GM19238 (cell line): Measurements from ENCODE around the gene TIA1.
"Not testable (repeated sequence)": the region's sequence is repeated elsewhere in the genome, so short reads cannot be mapped to it uniquely, and the experiment has no call there.

Experiments
- DNase-seq: peaks from one replicate; pipeline ENCODE4 v3.0.0; 2011; ENCODE audit warnings: low spot score; ENCODE audit not compliant: insufficient read length

TIA1 gene

DNA sequence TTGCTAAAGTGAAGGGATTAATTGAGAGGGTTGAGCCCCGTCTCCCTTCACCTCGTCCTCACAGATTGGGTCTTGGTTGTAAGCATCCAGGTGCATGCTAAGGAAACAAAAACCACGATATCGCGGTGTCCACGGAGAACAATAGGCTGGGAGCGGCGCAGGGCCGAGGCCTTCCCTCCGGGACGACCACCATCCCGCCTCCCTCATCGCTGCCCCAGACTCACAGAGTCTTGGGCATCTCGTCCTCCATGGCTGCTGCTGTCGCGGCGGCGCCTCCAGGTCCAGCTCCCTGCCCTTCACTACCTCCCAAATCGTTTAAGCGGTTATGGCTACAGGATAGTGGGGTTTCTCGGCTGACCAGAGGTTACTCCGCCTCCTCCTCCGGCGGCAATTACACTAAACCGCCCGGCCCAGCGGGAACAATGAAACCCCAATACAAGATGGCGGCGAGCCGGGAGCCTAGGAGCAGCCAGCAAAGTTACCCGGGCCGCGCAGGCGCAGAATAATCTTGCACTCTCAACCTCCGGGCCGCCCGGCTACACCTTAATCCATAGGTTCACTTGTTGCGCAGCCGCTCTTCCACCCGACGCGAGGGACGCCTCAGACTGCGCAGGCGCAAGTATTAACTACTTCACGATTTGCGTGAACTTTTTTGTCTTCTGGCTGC, at the start of gene TIA1:
TIA1 (minus strand) TSS at position 448 of the 667 bp plus-strand sequence; CDS start at position 250, 198 bp downstream.
- peak; percentile 92 for DNase-seq

- not testable (repeated sequence) for DNase-seq
Observed at GRCh38 chr2:70297828-70298227, 49.4 kb upstream of the TIA1 start.

GRCh38 chr2:70283500-70284191, 35.2 kb upstream of the TIA1 start:
- no peak for DNase-seq

- DNase-seq: no peak
Observed at GRCh38 chr2:70282439-70282838, 34.0 kb upstream of the TIA1 start.

DNA sequence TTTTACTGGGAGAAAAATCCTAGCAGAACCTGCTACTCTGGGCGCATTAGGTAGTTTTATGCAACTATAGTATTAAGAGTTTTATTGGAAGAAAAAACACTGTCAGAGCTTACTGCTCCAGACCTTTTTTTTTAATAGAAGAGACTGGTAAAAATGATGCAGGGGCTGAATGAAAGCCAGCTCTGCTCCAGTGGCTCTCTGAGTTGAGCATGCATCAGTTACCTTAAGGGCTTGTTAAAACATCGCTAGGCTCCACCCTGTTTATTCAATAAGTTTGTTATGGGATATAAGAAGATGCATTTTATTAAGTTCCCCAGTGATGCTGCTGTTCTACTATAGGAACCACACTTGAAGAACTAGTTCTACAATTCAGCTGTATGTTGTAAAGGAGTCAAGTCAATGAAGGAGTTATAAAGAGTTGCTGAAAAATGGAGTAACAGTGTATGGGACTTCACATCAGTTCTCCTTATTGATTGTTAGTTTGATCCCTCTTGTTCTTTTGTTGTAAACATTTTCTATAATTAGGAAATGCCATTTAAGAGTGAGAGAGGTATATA, 31.9 kb upstream of the TIA1 start:
- no peak for DNase-seq

DNA sequence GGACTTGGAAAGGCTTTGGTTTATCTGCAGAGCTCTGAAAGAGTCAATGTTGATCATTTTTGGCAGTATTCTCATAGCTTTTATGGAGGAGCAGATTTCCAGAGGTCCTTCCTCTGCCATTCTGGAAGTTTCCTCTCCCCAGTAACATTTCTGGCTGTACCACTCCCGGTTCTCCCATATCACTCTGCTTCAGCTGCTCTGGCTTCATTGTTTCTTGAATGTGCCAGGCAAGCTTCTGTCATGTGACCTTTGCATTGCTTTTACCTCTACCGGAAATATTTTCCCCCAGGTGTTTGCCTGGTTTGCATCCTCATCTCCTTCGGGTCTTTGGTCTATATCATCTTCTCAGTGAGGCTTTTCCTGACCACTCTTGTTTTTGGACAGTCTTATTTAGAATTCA, 21.9 kb upstream of the TIA1 start:
- DNase-seq: no peak

DNA sequence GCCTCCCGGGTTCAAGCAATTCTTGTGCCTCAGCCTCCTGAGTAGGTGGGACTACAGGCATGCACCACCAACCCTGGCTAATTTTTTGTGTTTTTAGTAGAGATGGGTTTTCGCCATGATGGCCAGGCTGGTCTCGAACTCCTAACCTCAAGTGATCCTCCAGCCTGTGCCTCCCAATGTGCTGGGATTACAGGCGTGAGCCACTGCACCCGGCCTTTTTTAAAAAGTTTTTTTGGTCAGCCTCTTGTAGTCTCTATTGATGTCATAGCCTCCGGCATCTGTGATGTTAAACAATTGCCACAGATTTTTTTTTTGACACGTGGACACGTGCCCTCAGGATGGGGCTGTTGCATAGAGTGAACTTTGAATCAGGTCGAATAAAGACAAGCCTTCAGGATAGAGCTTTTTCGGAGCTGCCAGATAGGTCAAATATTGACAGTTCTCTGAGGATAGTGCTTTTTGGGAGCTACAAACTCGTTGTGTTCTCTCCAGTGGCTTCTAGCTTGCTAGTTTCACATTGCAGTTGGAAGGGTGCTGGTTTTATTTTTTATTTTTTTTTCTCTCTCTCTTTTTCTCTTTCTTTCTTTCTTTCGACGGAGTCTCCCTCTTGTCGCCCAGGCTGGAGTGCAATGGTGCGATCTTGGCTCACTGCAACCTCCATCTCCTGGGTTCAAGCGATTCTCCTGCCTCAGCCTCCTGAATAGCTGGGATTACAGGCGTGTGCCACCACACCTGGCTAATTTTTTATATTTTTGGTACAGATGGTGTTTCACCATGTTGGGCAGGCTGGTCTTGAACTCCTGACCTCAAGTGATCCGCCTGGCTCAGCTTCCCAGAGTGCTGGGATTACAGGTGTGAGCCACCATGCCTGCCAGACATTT, 21.2 kb upstream of the TIA1 start:
- DNase-seq: not testable (repeated sequence)

DNA sequence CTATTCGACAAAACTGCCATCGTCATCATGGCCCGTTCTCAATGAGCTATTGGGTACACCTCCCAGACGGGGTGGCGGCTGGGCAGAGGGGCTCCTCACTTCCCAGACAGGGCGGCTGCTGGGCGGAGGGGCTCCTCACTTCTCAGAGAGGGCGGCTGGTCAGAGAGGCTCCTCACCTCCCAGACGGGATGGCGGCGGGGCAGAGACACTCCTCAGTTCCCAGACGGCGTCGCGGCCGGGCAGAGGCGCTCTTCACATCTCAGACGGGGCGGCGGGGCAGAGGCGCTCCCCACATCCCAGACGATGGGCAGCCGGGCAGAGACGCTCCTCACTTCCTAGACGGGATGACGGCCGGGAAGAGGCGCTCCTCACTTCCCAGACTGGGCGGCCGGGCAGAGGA, 18.5 kb upstream of the TIA1 start:
- DNase-seq: not testable (repeated sequence)

GRCh38 chr2:70261501-70261900, 13.1 kb upstream of the TIA1 start:
- DNase-seq: no peak

DNA sequence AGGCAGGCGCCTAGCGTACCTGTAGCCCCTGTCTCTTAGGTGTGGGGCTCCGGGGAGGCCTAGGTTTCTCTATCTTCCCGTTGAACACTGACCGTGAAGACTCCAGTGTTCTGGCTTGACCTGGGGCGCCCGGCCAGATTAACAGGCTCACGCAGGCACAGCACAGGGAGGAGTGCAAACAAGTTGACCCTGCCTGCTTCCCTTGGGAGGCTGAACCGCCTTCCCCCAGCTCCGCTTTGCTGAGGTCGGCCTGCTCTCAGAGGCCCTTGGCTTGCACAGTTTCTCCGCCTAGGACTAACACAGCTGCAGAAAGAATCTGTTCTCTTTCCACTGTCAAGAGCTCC, 10.1 kb upstream of the TIA1 start:
- no peak for DNase-seq

DNA sequence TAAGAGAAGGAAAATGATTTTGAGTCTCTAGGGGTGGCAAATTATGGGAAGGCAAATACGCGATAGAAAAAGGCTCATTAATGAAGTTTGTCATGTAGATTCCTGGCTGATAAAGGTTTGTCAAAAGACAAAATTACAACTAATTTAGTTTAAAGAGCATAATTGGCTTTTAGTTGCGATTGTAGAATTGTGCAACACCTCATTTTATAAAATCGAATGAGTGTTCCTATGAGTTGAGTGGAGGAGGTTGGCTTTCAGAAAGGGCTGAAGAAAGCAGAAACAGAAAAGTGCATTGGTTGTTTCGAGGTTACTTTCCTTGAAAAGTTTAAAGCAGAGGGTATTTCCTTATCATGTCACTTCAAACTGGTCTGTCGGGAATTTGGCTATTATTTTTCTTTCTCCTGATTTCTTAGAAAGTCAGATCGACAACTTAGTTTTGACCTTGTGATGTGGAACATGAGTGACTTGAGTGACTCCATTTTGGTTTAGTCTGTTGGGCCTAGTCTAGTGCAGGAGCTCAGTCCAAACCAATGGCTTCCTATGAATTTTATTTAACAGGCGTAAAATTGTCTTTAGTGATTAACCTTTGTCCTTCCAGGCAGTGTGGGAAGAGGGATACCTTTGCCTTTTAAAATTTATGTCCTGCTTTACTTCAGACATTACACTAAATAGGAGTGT, 7.3 kb upstream of the TIA1 start:
- DNase-seq: no peak

DNA sequence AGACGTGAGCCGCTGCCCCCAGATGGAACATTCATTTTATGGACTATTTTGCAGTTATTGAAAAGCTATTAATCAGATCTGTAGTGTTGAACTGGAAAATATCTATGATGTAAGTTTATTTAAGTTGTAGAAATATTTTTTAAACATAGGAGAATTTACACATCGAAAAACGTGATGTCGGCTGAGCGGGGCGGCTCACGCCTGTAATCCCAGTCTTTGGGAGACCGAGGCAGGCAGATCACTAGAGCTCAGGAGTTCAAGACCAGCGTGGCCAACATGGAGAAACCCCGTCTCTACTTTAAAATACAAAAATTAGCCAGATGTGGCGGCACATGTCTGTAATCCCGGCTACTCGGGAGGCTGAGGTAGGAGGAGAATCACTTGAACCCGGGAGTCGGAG, 2.0 kb upstream of the TIA1 start:
- no peak for DNase-seq

DNA sequence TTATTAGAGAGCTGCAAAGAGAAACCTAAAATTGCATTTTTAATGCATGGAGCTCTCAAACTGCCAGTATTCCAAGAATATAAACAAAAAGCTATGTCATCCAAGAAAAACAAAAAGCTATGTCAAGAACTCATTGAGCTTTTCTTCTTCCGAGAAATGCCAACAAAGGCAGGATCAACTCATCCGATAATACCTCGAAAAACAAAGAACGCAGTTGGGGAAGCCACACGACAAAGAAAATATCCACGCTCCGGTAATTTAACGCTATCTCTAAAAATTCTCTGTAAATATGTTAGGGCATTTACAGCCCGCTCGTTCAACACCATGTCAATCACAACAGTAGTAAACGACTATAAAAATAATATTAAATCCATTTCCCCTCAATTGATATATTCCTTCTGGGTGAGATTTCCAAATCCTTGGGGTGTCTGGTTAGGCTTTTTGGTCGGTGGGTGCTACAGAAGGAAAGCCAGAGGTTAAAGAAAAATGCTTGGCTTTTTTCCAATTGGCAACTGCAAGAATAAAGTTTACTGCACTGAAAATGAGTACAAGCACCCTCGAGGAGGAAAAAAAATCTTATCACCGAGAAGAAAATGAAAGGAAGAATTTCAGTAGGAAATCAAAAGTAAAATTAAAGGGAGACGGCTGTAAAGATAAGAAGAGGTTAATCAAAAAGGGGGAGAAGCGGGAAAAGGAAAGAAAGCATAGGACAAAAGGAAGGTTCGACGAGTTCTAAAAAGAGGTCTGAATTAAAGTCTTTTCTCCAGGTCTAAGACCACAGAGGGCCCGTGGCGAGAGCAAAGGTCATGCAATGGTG, 856 bp downstream of the TIA1 start:
- no peak for DNase-seq

DNA sequence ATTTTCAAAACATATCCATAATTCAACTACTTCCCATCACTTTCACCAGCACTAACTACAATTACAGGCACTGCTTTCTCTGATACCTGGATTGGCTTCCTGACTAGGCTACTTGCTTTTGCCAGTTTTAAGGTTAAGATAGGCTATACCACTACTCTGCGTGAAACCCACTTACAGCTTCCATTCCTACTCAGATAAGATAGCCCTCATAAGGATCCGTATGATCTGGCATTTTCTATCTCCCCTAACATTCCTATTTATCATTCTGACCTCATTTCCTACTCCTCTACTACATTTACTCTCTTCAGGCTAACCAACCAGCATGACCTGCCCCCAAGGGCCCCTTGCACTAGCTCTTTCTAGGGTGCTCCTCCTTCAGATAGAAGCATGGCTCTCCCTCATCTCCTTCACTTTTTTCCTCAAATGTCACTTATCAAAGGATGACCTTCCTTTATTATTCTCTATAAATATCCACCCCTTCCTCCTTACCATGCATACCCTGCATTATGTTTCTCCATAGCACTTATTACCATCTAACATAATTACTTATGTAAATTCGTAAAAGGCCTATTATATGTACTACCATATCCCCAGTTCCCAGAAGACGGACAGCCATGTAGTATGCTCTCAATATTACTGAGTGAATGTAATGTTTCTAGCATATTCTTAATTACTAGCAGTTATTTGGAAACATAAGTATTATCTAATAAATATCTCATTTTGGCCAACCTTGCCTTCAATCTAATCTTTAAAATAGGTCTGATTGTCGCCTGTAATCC, 4.4 kb downstream of the TIA1 start:
- no peak for DNase-seq

GRCh38 chr2:70242552-70242951, 5.9 kb downstream of the TIA1 start:
- DNase-seq: no peak

DNA sequence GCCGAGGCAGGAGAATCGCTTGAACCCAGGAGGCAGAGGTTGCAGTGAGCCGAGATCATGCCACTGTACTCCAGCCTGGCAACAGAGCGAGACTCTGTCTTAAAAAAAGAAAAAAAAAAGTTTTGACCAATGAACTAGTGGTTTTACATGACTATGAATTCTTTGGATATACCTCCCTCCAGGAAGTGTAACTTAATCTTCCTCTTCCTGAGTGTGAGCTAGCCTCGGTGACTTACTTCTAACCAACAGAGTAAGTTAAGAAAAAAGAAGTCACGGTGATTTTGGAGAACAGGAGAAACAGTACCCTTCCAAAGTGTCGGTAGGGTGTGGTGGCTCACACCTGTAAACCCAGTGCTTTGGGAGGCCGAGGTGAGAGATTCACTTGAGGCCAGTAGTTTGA, 7.1 kb downstream of the TIA1 start:
- DNase-seq: no peak

DNA sequence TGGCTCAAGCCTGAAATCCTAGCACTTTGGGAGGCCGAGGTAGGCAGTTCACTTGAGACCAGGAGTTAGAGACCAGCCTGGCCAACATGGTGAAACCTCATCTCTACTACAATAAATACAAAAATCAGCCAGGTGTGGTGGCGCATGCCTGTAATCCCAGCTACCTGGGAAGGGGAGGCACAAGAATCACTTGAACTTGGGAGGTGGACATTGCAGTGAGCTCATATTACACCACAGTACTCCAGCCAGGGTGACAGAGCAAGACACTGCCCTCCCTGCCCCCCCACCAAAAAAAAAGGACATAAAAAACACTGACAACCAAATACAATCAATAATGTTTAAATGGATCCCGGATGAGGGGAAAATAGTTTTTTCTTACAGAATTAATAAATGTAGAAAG, 7.8 kb downstream of the TIA1 start:
- DNase-seq: no peak

- no peak for DNase-seq
Observed at GRCh38 chr2:70233926-70234325, 14.5 kb downstream of the TIA1 start.

DNA sequence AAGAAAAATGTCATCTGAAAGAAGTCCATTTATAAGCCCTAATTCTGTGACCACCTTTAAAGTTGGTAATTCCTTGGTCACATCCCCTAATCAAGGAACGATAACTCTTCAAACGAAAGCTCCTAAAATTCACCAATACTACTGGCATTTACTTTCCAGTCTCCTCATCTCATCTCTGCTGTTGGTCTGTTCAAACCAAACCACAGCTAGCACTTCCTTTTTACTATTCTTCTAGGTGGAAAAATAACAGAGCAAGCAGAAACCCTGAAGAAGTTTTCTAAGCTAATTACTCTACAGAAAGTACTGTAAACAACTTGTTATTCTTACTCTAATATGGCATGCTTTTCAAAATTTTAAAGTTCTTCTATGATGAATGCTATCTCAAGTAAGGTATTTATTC, 21.6 kb downstream of the TIA1 start:
- no peak for DNase-seq

GRCh38 chr2:70223305-70223704, 25.1 kb downstream of the TIA1 start:
- DNase-seq: not testable (repeated sequence)
